ENCODE results near the gene SPACA6. TPM values are rescaled to one million over a fixed set of nuclear protein-coding genes. Genes with fewer than 3 reads are reported as not detected.
"Not testable (repeated sequence)": the region's sequence is repeated elsewhere in the genome, so short reads cannot be mapped to it uniquely, and the experiment has no call there.

SPACA6 gene, protein sequence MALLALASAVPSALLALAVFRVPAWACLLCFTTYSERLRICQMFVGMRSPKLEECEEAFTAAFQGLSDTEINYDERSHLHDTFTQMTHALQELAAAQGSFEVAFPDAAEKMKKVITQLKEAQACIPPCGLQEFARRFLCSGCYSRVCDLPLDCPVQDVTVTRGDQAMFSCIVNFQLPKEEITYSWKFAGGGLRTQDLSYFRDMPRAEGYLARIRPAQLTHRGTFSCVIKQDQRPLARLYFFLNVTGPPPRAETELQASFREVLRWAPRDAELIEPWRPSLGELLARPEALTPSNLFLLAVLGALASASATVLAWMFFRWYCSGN
- total RNA-seq, result 3.5 and 7.6 TPM in 2 replicates

DNA sequence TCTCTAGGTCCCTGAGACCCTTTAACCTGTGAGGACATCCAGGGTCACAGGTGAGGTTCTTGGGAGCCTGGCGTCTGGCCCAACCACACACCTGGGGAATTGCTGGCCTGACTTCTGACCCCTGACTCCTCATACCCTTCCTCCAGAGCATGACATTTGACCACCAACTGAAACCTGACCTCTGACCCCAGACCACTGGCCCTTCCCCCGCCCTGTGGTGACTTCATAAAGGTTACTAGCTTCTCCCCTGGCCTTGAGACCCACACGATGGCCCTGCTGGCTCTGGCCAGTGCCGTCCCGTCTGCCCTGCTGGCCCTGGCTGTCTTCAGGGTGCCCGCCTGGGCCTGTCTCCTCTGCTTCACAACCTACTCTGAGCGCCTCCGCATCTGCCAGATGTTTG, at the start of gene SPACA6:
Gene SPACA6 (plus strand): TSS at position 71 of the 400 bp plus-strand sequence. CDS start 197 bp downstream, at position 268.
- intact Hi-C loops (cut with micrococcal nuclease), result no loop called here

DNA sequence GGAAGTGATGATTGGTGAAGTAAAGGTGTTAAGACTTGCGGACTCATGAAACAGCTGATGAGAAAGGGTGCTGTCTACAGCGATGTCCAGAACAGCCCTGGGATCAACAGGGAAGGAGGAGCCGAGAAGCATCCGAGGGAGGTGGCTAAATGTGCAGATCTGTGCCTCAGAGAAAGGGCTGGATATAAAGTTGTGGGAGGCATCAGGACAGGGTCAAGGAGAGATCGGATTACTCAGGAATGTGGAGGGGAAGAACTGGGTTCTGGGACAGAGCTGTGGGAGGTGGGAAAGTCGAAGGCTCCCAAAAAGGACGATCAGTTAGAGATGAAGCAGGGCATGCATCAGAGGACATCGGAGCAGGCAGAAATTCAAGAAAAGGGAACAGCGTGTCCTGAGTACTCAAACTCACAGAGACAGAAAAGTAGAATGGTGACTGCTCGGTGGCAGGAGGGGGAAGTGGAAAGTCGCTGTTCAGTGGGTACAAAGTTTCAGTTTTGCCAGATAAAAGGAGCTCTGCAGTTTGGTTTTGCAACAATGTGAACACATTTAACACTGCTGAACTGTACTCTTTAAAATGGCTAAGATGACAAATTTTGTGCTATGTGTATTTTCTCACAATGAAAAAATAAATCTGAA, 48.4 kb upstream of the SPACA6 start:
- intact Hi-C loops (cut with micrococcal nuclease), result loop anchor here (1.0 kb wide), 1 partner anchor 12 kb away; no protein-coding TSS in a partner anchor

DNA sequence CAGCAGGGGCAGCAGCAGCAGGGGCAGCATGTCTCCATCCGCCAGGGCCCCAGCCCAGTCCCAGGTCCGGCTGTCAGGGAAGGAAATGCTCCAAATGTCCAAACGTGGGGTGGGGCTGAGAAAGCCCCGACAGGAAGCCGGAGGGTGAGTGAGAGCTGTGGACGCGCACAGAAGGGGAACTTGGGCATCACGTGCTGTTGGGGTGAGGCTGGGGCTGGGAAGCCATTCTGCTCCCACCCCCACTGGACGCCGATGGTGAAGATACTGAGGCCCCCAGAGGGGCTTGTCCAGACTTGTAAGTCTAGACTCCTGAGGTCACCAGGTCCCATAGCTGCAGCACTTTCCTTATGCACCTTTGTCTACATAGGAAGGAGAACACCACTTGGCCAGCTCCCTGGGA, 46.4 kb upstream of the SPACA6 start, which contains the start of gene SIGLEC14:
Gene SIGLEC14 (minus strand): TSS at position 96 of the 400 bp plus-strand sequence. CDS start 66 bp downstream, at position 30.
- intact Hi-C loops (cut with micrococcal nuclease), result not testable (repeated sequence)

DNA sequence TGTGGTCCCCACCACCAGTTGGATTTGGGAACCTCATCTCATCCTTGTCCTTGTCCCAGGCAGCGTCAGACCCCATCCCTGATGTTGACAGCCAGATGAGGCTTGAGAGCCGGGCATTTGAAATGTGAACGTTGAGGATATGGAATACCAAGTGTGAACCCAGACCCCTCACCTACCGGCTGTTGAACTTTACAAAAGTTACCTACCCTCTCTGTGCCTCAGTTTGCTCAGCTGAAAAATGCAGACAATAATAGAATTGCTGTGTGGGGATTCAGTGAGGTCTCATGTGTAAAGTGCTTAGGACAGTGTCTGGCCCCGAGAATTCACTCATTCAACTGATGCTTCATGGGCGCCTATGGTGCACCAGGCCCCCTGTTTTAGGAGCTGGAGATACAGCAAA, 45.8 kb upstream of the SPACA6 start:
- intact Hi-C loops (cut with micrococcal nuclease), result no loop called here

DNA sequence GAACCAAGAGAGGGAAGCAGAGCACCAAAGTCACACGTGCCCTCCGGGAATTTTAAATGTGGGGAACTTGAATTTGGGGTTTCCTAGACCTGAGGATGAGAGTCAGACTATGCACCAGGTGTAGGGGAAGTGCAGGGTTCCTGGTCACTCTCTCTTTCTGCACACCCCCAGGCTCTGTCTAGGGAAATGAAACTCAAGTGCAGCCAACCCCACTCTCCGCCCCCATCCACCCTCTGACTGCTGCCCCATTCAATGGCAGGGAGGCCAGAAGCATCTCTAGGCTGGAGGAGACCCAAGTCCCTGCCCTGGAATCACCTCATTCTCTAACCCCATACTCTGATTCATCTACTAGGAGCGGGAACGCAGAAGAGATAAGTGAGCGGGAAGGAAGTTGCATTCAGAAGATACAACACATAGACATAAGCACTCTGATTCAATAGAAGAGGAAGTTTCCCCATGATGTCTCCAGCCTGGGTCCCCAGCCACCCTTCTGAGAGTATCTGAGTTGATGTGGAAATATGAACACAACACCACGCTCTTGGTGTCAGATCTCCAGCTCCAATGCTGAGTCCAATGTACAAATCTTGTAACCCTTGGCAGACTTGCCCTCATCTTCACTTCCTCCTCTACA, 41.8 kb upstream of the SPACA6 start:
- intact Hi-C loops (cut with micrococcal nuclease), result no loop called here

DNA sequence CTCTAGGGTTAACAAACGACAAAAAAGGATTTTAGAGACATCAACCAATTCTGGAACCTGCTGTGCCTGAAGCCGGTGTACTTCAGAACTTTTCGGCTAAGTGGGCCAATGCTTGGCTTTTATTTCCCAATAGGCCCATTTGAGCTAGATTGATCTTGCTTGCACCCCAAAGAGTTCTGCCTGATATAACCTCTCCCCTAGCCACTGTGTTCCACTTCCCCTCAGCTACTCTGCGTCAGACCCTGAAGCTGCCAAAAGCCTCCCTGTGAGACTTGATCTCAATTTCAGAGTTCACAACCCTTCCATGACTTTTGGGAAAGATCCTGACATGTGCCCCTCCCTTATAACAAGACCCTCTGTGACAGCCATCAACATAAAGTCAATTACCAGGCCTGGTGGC, 40.9 kb upstream of the SPACA6 start:
- intact Hi-C loops (cut with micrococcal nuclease), result no loop called here

DNA sequence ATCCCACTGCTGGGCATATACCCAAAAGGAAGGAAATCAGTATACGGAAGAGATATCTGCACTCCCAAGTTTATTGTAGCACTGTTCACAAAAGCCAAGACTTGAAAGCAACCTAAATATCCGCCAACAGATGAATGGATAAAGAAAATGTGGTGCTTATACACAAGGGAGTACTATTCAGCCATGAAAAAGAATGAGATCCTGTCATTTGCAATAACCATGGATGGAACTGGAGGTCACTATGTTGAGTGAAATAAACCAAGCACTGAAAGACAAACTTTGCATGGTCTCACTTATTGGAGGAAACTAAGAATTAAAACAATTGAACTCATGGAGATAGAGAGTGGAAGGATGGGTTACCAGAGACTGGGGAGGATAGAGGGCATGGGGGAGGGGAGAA, 40.0 kb upstream of the SPACA6 start:
- intact Hi-C loops (cut with micrococcal nuclease), result no loop called here

DNA sequence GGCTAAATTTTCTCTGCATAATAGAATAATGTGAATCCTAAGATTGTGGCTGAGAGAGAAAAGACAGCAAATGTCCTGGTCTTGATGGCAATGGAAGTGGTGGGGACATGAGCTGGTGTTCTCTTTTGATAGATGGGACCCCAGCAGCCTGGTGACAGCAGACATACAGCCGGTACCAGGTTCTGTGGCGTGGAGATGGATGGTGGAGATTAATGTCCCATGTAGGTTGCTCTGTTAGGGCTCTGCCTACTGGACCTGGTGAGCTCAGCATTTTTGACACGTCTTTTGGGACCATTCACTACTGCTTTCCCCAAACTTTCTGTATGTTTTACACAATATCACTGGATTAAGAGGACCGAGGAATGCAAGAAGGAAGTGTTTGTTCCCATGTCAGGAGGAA, 38.3 kb upstream of the SPACA6 start:
- intact Hi-C loops (cut with micrococcal nuclease), result no loop called here

DNA sequence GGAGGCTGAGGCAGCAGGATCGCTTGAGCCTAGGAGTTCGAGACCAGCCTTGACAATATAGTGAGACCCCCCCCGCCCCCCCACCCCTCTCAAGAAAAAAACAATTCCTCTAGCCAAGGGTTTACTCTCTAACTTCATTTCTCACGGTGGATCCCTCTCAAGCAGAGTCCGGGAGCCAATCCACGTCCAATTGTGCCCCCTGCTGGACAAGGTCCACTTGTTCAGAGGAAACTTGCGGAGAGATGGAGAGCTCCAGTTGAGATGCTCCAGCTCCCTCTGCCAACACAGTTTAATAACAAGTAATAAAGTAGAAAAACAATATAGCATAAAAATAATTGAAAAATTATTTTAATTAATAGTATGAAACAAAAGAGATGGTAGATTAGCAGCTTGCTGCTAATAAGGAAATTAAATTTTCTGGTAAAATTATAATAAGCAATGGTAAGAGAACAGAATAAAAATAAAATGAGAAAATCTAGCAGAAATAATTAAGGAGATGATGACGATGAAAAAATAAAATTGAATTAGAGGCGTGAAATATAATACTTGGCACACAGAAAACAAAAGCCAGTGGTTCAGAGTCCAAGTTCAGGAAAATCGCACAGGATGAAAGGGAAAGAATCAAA, 32.0 kb upstream of the SPACA6 start:
- intact Hi-C loops (cut with micrococcal nuclease), result no loop called here

DNA sequence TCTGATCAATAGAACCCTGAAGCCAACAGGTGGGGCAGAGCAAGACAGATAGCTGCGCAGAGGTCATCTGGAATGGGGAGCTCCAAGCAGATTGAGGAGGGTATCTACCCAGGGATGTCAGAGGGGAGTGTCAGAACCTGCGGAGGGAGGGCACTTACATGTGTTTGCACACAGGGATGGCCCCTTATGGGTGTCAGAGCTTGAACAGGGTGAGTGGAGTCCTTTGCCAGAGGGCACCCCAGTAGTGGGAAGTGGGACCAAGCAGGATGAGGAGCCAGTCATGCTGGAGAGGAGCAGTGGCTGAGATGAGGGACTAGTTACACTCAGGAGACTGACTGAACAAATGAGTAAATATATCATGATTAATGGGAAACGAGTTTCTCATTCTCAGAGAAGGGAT, 29.5 kb upstream of the SPACA6 start:
- intact Hi-C loops (cut with micrococcal nuclease), result no loop called here

DNA sequence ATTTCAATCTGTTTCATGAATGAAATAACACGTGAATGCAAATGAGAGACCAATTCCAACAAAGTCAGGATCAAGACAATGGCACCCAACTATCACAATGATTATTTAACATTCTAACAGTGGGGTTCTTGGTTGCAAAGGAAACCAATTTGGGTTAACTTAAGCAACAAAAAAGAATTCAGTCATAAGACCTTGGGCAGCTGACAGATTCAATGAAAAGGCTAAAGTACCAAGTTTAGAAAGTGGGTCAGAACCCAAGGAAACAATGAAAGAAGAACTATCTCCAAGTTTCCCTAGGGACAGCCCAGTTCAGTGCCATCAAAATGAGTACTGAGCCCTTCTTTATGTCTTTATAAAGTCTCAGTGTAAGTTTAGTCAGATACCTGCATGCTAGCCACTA, 29.0 kb upstream of the SPACA6 start:
- intact Hi-C loops (cut with micrococcal nuclease), result no loop called here

DNA sequence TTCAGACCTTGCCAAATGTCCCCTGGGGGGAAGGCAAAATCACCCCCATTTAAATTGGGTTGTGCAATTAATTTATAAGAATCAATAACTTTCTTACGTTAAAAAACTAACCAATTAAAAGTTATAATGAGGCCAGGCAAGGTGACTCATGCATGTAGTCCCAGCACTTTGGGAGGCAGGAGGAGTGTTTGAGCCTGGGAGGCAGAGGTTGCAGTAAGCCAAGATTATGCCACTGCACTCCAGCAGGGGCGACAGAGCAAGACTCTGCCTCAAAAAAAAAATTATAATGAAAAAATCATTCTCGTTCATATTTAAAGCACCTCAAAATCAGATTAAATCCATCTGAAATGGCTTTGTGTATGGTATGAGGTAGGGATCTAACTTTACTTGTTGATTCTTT, 28.1 kb upstream of the SPACA6 start:
- intact Hi-C loops (cut with micrococcal nuclease), result no loop called here

DNA sequence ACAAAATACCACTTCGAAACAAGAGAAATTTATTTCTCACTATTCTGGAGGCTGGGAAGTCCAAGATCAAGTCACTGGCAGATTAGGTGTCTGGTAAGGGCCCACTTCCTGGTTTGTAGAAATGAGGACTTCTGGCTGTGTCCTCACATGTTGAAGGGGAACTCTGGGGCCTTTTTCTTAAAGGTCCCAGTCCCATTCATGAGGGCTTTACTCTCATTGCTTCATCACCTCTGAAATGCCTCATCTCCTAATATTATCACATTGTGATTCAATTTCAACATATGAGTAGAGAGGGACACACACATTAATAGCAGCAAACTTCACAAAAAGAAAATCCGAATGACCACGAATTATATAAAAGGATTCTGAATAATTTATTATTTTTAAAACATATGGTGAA, 24.9 kb upstream of the SPACA6 start:
- intact Hi-C loops (cut with micrococcal nuclease), result no loop called here

DNA sequence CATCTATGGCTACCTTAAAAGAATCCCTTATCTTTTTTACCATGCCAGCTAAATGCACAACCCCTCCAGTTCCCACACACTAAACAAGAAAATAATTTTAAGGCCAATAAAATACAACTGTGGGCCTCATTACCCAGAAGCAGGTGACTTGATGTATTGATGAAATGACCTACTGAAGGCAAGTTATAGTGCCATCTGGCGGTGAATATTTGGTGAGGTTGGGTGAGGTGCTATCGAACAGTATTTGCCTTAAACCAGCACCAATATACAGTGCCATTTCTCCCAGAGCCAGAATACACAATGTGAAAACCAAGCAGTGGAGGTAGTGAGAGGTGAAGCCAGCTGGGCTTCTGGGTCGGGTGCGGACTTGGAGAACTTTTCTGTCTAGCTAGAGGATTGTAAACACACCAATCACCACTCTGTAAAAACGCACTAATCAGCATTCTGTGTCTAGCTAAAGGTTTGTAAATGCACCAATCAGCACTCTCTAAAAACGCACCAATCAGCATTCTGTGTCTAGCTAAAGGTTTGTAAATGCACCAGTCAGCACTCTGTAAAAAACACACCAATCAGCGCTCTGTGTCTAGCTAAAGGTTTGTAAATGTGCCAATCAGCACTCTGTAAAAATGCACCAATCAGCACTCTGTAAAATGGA, 17.1 kb upstream of the SPACA6 start:
- intact Hi-C loops (cut with micrococcal nuclease), result not testable (repeated sequence)

DNA sequence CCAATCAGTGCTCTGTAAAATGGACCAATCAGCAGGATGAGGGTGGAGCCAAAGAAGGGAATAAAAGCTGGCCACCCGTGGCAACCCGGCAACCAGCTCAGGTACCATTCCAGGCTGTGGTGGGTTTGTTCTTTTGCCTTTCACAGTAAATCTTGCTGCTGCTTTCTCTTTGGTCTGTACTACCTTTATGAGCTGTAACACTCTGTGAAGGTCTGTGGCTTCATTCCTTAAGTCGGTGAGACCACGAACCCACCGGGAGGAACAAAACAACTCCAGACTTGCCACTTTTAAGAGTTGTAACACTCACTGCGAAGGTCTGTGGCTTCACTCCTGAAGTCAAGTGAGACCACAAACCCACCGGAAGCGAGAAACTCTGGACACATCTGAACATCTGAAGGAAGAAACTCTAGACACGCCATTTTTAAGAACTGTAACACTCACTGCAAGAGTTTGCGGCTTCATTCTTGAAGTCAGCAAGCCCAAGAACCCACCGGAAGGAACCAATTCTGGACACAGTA, 16.5 kb upstream of the SPACA6 start:
- intact Hi-C loops (cut with micrococcal nuclease), result no loop called here

DNA sequence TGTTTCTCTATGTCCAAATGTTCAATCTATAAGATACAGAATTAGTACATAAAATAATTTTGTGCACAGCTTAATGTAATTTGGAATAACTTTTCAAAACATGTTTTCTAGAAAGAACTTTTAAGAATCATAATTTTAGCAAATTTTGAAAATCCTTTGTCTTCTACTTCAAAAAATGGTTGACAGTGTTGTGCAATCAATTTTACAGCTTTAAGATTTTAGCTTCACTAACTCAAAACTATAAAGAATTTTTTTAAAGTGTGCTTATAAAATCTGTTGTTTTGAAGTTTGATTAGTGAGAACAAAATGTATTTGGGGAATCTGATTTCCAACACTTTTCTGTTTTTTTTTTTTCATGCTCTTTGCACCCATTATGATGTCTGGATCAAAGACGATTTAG, 12.7 kb upstream of the SPACA6 start:
- intact Hi-C loops (cut with micrococcal nuclease), result no loop called here

DNA sequence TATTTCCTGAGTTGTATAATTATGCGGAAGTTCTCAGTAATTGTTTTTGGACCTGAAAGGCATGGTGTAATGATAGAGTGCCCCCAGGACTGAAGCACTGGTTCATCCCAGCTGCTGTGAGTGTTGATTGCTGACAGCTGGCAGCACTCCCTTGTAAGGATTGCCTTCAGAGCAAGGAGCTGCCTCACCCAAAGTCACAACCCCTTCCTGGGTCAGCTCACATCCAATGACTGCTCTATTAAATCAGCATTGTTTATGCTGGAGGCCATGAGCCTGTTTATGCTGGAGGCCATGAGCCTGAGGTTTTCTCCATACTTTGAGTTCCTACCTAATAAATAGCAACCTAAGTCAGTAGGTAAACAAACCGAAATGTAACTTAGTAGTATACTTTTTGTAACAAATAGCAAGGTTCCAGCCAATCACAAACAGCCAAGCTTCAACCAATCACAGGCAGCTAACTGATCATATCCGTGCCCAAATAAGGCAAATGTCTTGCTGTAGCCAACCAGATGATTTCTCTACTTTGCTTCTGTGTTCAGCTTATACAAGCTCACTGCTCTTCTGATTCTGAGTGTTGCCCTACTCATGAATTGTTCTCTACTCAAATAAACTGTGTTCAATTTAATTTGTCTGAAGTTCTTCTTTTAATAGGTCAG, 11.7 kb upstream of the SPACA6 start:
- intact Hi-C loops (cut with micrococcal nuclease), result no loop called here

DNA sequence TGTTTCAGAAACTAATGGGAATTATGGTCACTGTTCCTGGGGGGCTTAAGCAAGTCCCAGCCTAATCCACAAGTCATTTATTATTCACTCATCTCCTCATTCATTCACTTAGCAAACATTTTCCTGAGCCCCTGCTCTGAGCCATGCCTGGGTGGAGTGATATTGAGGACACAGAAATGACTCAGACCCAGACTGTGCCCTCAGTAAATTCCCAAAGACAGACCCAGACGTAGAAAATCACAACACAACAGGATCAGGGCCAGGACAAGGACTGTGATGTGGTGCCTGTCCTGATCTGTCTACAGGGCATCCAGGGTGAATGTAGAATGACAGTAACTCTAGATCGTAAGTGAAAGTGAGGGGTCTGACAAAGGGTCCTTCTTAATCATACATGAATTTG, 7.0 kb upstream of the SPACA6 start:
- intact Hi-C loops (cut with micrococcal nuclease), result no loop called here

DNA sequence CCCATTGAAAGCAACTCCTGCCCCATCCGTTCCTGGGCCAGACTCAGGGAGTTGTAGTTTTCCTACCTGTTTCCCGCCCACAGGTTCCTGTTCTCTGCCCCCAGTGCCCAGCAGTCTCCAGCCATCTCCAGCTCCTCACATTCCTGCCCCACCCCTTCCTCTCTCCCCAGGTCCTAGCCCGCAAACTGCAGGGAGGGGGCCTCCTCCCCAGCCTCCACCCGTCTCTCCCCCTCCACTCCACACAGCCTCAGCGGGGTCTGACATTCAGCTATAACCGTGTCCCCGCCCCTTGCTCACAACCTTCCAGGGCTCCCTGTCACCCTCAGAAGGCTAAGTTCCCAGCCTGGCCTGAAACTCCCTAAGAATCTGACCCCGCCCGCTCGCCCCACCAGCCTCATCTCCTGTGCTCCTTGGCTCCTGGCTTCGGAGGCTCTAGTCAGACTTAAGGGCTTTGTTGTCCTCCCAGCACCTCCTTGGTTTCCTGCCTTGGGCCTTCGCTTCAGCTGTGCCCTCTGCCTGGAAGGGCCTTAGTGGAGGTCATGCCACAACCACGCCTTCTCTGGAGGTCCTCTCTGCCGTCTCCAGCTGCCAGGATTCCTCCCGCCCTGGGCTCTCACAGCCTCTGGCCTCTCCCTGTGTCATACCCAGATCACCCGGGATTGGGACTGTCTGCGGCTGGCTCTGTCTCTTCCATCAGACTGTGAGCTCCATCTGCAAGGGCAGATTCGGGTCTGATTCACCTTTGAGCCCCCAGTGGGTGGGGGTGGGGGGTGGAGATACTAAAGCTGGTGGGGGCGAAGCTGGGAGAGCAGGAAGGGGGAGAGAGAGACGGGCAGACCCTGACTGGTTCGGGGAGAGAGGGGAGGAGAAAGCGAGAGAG, 5.1 kb upstream of the SPACA6 start:
- intact Hi-C loops (cut with micrococcal nuclease), result no loop called here
